ENCODE data around the gene THAP4. TPM values are rescaled to one million over a fixed set of nuclear protein-coding genes. Genes with fewer than 3 reads are reported as not detected.

THAP4 gene
- total and polyA plus RNA-seq, 12 donors, result 68.7 to 101 (median 78.3) TPM

DNA sequence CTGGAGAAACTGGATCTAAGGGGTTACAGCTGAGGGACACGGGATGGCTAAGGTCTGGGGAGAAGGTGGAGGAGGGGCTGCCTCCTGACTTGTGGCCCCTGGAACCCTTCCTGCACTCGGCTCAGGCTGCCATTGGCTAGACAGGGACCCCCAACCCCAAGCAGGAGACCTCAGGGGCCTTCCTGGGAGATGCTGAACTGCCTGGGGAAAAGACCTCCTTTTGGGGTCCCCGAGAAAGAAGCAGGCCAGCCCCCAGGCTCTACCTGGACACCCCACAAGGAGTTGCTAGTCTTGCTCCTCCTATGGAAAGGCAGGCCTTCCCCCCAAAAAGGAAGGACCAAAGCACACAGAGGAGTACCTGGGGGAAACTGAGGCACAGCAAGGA, 88.5 kb downstream of the THAP4 start:
- intact Hi-C loops (cut with DNase I), result loop anchor here in 1 of 10 donors (5.0 kb wide), 1 partner anchor 636 kb away; no protein-coding TSS in a partner anchor
- H3K9me3 ChIP-seq, result no peaks in the 10 kb centered on the region
- no peaks in the 10 kb centered on the region for H3K36me3 ChIP-seq
- no peak overlapping the region for H3K27ac ChIP-seq
- H3K4me3 ChIP-seq, result no peak overlapping the region
- ATAC-seq (no peak), DNase-seq (no peak)
- peaks cover 0 to 48% (median 7%) of the 10 kb centered on the region in 7 donors for H3K27me3 ChIP-seq
- WGBS, 2 donors, result 86 to 91% methylated on average over 3 of the region's 3 CpGs
- peaks cover 4 to 32% (median 13%) of the 10 kb centered on the region in 9 donors for H3K4me1 ChIP-seq
- TF ChIP-seq, protein P1, sequence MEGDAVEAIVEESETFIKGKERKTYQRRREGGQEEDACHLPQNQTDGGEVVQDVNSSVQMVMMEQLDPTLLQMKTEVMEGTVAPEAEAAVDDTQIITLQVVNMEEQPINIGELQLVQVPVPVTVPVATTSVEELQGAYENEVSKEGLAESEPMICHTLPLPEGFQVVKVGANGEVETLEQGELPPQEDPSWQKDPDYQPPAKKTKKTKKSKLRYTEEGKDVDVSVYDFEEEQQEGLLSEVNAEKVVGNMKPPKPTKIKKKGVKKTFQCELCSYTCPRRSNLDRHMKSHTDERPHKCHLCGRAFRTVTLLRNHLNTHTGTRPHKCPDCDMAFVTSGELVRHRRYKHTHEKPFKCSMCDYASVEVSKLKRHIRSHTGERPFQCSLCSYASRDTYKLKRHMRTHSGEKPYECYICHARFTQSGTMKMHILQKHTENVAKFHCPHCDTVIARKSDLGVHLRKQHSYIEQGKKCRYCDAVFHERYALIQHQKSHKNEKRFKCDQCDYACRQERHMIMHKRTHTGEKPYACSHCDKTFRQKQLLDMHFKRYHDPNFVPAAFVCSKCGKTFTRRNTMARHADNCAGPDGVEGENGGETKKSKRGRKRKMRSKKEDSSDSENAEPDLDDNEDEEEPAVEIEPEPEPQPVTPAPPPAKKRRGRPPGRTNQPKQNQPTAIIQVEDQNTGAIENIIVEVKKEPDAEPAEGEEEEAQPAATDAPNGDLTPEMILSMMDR (IDR thresholded peaks at IDR 0.05), result no peak

DNA sequence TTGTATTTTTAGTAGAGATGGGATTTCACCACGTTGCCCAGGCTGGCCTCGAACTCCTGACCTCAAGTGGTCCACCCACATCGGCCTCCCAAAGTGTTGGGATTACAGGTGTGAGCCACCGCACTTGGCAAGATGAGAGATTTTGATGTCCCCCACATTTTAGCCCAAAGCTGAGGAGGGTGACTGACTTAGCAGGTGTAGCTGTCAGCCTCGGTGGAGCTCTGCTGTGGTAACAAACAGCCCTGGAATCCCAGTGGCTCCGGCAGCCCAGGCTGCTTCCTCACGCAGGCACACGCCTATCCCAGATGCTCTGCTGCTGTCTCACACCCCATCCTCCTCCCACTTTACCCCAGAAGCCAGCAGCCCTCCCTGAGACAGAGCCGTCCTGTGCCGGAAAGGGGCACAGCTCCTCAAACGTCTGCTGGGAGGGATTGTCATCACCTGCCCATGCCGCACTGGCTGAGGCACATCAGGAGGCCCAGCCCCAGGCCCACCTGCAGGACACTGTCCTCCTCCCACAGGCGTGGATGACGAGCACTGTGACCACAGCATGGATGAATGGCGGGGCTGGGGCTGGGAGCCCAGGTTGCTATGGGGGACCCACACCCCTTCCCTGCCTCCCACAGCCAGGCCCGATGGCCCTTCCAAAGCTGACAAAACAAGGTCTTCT, 89.0 kb downstream of the THAP4 start:
- Histone ChIP-seq H3K36me3 (no peaks in the 10 kb centered on the region), H3K27me3 (peaks cover 0 to 49% (median 7%) of the 10 kb centered on the region in 7 donors), H3K4me3 (no peak overlapping the region), H3K27ac (no peak overlapping the region), H3K9me3 (no peaks in the 10 kb centered on the region), H3K4me1 (peaks cover 4 to 32% (median 13%) of the 10 kb centered on the region in 9 donors)
- 91 to 93% methylated on average over 16 of the region's 16 CpGs for WGBS, 2 donors
- ATAC-seq, result peak in 1 of 8 donors; percentile 10
- TF ChIP-seq, protein P1 (IDR thresholded peaks at IDR 0.05), result no peak
- no peak for DNase-seq
- intact Hi-C loops (cut with DNase I), result loop anchor here in 1 of 10 donors (5.0 kb wide), 1 partner anchor 636 kb away; no protein-coding TSS in a partner anchor

DNA sequence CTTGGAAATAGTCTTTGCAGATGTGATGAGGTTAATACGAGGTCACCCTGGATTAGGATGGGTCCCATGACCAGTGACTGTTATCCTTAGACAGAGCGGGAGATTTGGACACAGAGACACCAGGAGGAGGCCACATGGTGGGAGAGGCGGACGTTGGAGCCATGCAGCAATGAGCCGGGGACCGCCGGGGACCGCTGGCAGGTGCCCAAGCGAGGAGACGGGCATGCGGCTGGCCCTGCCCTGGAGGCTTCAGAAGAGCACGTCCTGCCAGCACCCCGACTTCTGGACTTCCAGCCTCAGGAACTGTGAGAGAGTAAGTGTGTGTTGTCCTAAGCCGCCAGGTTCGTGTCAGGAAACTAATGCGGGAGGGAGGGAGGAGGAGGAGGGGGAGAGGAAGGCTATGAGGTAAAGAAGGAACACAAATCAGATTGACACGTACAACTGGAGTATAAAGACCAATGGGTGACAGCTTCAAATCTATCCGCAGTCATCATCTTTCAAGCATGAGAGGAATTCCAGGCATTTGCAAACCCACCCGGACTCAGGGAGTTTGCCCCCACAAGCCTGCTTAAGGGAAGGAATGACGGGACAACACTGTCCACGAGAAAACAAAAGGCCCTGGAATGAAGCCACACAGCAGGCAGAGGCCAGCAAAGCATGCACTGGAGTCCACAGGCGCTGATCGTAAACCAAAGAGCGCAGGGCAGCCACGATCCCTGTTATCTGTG, 90.0 kb downstream of the THAP4 start:
- peak in 3 of 8 donors; percentile 19 to 40 (median 22) for ATAC-seq
- TF ChIP-seq, protein P1 (IDR thresholded peaks at IDR 0.05), result no peak
- H3K4me3 ChIP-seq, result no peak overlapping the region

More for the DNA sequence above, 90.0 kb downstream of the THAP4 start:
- Histone ChIP-seq H3K27ac (no peak overlapping the region), H3K36me3 (no peaks in the 10 kb centered on the region), H3K4me1 (peaks cover 4 to 28% (median 16%) of the 10 kb centered on the region in 9 donors), H3K27me3 (peaks cover 0 to 52% (median 8%) of the 10 kb centered on the region in 7 donors), H3K9me3 (no peaks in the 10 kb centered on the region)
- intact Hi-C loops (cut with DNase I), result loop anchor here in 1 of 10 donors (5.0 kb wide), 1 partner anchor 635 kb away; no protein-coding TSS in a partner anchor
- DNase-seq, result no peak
- WGBS, 2 donors, result 15 to 19% methylated on average over 25 of the region's 25 CpGs

Data from heart right ventricle (tissue), 16 donors.